Activated CD4-positive, alpha-beta T cell treated with anti-CD3 and anti-CD28 coated beads, Interleukin-2, Interleukin-6, amounts not matched to agents 100 ng/mL and 50 ng/mL, durations not matched to agents 16 hours and 8 hours (primary cell): ENCODE data around the gene GUCY2D.
"Not testable (repeated sequence)": the region's sequence is repeated elsewhere in the genome, so short reads cannot be mapped to it uniquely, and the experiment has no call there.

Experiments used
- DNase-seq: peaks from one replicate; pipeline ENCODE4 v3.0.0-alpha.2; 2020

GUCY2D gene

DNA sequence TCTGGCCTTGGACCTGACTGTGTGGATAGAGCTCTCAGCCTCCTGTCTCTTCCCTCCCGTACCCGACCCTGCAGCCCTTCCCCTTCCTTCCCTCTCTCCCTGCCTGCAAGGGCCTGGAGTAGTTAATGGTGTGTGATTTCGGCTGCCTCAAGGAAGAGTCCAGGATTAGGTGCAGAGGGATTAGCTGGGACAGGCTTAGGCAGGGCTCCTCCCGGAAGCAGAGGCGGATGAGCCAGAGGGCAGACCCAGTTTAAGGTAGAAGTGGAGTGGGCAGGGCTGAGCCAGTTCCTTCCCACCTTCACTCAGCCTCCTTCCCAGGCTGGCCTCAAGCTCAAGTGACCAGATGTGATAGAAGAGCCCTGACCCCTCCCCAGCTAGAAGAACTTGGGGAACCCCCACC is 16.8 kb downstream of the GUCY2D start:
- DNase-seq = no peak

DNA sequence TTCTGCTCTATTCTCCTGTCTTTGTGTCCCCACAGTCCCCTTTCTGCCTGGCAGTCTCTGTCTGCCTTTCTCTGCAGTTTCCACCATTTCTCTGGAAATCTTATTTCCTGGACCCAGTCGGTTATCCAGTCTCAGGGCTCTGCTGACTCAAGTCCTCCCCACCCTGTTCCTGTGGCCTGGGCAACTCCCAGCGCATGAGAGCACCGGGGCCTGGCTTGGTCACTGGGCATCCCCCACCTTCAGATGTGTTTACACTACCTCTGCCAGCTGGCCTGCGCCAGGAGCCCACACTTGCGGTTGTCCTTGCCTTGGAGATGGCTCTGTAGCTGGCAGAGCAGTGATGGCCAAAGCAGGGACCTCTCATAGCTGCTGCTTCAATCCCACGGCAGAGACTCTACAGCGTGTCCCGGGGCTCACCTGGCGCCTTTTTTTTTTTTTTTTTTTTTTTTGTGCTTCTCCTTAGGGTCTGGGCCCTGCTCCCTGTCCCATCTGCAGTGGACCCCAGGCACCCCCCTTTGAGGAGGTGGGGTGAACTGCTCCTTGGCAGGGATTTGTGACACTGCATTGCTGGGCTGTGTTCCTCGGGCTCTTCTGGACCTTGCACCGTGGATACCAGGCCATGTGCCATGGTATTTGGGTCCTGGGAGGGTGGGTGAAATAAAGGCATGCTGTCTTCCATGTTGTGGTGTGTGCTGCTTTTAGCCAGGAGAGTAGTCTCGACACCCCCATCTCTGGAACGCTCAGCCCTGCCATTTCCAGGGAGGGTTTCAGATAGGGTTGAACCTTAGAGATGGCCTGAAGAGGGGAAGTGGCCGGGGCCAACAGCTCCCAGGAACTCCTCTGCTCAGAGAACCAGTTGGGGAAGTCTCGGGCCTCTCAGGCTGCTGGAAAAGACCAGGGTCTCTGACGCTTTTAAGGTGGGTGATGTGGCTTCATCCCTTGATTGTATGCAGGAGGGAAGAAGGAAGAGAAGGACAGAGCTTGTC is 17.5 kb downstream of the GUCY2D start:
- no peak for DNase-seq

DNA sequence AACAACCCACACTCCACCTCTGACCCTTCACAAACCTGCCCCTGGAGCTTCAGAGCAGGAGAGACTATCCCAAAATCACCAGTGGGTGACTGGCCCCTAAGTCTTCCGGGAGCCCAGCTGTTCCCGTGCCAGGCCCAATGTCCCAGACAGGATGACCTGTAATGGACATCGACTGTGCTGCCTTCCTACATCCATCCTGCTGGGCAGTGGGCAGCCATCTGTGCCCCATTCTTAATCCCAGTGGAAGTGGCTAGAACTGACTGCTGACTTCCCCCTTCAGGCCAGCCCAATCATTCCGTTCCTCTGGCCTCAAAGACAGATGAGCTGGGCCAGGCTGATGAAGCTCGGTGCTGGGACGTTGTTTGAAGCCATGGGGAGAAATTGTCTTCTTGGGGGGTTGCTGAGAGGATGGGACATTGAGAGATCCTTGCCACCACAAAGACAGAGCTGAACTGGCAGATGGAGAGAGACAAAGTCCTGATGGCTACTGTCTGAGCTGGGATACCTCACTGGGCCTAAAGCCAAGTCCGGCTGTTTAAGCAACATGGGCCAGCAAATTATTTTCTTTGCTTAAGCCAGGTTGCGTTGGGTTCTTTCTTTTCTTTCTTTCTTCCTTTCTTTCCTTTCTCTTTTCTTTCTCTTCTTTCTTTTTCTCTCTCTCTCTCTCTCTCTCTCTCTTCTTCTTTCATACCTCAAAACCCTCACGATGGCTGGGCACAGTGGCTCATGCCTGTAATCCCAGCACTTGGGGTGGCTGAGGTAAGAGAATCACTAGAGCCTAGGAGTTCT is 18.6 kb downstream of the GUCY2D start:
- DNase-seq = no peak

DNA sequence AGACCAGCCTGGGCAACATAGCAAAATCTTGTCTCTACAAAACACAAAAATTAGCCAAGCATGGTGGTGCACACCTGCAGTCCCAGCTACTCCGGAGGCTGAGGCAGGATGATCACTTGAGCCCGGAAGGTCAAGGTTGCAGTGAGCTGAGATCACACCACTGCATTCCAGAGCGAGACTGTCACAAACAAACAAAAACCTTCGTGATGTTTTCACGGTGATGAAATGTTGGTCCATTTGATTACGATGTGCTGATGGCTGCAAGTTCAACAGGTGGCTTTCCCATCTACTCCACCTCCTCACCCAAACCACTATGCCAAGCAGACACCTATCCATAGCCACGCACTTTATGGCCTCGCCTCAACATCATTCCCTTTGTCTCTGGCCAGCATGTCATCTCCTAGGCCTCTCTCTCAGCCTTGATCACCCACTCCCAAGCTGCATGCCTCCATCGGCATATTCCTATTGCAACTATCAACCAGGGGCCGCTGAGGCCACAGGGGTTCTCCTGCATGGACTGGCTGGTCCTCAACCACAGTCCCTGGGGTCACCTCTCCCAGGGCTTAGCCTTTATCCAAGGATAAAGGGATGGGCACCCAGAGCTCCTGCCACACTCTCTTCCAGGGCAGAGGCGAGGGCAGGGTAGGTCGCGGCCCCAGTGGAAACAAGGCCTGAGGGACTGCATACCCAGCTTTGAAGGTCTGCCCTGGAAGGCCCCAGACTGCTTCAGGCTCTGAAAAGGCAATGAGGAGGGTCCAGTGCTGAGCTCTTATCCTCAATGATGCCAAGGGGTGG is 19.3 kb downstream of the GUCY2D start:
- no peak for DNase-seq

DNA sequence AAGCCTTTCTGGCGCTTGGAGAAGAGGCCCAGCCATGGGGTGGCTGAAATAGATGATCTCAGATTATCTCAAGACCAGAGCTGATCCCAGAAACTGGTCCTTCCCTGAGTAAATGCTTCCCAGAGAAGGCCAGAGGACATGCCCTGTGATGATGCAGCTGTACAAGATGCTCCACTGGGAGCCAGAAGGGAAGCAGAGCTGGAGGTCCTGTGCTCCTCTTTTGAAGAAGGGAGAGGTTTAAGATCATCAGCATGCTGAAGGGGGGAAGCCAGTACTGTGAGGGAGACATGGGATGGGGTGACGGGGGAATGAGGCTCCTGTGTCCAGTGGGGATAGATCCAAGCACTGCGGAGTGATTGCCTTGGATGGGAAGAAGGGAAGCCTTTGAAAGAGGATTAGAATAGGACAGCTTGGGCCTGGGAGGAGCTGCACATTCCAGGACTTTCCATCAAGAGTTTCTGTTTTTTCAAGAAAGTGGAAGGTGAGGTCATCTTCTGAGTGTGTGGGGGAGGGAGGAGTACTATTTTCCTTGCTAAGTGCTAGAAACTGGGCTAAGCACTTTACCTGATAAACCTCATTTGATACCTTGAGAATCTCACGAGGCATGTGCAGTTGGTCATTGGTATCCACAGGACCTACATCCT is 20.1 kb downstream of the GUCY2D start:
- no peak for DNase-seq

DNA sequence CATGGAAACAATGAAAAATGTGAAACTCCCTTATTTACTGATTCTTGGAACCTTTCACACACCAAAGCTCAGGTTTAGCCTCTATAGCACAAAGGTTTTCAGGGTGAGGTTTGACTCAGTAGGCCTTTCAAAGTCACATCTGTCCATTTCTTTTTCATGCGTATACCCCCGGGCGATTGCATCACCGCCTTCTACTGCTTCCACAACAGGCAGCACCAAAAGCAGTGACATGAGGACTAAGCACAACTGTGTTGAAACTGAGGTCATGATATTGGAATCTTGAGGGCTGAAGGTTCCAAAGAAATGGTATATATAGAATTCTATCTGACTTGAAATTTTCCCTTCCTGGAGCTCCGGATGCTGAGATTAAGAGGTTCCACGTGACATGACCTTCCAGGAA is 21.7 kb downstream of the GUCY2D start:
- DNase-seq = not testable (repeated sequence)

DNA sequence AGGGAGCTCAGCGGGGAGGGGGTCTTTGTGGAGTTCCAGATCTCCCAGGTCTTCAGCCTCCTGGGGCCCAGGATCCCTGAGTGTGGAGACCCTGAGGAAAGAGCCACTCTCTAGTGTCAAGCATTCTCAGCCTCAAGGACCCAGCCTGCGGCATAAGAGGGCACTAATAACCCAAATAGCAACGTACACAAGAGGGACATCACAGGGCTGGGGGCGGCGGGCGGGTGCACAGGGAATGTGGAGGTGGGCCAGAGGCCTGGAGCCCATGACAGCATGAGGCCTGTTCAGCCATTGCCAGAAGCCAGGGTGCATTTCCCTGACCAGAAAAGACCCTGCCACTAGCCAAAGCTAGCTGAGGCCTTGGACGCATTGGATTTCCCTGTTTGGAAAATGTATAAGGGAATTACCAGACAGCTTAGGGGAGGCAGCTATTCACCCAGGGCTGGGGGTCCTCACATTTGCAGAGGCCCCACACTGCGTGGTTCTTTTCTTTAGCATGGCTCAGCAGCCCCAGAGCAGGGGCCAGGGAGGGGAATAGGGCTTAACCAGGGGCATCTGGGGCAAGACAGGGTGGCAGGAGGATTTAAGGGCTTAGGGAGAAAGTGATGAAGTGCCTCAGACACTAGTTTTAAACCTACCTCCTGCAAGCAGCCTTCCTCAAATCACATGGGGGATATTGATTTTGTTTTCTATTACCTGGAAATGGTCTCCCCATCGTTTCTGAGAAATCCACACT is 22.9 kb downstream of the GUCY2D start:
- DNase-seq = no peak

DNA sequence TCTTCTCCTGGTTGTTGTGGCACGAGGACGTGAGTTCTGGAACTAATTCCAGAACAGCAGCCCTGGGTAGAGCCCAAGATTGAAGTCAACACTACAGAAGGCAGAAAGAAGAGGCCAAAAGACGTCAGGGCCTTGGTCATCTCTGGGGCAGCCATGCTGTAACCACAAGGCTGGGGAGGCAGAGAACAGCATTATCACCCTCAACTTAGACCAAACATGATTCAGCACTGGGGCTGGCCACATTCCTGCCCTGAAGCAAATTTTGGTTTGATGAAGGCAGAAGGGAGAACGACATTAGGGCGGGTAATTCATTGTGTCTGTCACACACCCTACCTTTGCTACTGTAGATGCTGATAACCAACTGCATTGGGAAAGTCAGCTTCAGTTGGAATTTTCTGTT is 26.7 kb downstream of the GUCY2D start:
- no peak for DNase-seq

DNA sequence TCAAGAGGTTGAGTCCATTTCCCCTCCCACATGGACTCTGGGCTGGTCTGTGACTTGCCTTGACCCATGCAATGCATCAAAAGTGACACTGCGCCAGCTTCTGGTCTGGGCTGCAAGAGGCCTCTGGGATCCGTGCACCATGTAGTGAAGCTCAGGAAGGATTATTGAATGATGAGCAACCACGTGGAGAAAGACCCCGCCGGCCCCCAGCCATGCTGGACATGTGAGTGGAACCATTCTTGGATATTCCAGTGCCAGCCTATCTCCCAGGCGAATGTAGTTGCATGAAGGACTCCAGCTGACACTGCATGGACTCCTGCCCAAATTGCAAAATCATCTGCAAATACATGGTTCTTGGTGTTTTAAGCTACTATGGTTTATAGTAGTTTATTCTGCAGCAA is 28.8 kb downstream of the GUCY2D start:
- no peak for DNase-seq

DNA sequence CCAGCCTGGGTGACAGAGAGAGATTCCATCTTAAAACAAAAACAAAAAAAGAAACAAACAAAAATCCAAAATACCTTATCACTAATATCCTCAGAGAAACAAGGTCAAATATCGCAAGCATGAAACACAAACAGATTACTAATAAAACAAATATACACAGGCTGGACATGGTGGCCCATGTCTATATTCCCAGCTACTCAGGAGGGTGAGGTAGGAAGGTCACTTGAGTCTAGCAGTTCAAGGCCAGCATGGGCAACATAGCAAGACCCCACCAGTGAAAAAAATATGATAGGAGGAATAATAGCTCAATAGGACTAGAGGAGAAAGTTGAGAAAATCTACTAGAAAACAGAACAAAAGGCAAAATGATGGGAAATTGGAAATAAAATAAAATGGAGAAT is 29.5 kb downstream of the GUCY2D start:
- DNase-seq = no peak

DNA sequence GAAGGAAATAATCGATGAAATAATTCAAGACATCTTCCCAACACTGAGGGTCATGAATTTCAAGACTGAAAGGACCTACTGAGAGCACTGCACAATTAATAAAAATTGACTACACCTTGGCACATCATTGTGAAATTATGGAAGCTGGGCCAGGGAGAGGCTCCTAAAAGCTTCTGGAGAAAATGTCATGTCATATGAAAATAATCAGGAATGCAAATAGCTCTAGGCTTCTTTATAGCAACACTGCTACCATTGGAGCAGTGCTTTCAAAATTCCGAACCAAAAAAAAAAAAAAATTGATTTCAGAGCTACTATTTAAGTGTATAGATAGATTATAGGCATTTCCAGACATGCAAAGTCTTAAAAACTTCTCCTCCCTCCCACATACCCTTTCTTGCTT is 30.0 kb downstream of the GUCY2D start:
- DNase-seq = no peak

DNA sequence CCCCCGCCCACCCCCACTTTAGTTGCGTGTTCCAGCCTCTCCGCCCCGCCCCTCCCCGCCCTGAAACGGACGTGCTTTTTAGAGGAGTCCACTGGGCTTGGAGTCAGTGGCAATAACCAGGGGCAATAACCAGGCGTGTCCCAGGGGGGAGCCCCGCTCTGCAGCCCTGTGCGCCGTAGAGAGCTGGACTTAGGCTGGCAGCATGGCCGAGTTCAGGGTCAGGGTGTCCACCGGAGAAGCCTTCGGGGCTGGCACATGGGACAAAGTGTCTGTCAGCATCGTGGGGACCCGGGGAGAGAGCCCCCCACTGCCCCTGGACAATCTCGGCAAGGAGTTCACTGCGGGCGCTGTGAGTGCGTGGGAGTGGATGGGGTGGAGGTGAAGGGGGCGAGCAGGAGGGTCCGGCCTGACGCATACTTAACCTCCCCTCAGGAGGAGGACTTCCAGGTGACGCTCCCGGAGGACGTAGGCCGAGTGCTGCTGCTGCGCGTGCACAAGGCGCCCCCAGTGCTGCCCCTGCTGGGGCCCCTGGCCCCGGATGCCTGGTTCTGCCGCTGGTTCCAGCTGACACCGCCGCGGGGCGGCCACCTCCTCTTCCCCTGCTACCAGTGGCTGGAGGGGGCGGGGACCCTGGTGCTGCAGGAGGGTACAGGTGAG is 36.7 kb downstream of the GUCY2D start, which contains the start of gene ALOX15B:
Gene ALOX15B, plus strand, starts transcription at position 106 of the 657 bp plus-strand sequence. Its CDS starts 97 bp downstream, at position 203.
- DNase-seq = no peak

DNA sequence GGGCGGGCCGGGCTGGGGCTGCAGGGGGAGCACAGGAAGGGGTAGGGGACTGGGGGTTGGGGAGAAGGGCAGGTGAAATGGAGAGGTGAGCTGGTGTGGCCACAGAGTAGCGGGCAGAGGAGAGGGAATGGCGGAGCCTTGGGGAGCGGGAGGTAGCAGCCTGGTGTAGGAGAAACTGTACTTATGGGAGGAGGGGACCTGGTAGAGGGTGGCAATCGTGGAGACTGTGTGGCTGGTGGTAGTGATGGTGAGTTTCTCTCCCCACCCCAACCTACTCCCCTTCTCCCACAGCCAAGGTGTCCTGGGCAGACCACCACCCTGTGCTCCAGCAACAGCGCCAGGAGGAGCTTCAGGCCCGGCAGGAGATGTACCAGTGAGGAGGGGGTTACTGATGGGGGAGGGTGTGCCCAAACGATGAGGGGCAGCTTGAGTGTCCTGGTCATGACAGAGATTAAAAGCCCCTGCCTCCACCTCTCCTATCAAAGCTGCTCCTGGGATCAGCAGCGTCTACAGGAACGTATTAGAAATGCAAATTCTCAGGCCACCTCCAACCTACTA is 37.3 kb downstream of the GUCY2D start:
- no peak for DNase-seq

DNA sequence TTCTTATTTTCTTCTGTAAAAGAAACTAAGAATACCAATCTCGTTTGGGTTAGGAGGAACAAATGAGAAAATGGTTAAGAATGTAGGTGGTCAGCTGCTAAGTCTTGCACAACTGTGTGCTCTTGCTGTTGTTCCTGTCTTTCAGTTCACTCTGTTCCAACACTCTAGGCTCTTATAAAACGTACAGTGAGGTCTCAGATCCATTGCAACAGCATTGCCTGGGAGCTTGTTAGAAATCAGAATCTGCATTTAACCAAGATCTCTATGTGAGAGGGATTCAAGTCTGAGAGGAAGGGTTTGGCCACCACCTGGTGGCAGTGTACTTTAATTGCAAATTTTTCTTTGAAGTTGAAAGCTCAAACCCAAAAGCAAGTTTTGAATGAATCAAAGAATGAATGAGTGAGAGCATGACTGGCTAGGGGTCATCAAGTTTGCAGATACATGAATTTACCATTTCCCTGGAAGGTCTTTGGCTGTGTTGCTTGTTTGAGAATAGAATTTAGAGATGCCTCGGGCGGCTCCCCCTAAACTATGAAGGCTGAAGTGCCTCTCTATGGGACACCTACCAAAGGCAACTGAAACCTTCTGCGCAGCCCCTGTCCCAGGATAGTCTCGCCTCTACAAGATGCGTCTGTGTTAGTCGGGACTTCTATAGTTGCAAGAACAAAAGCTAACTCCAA is 39.0 kb downstream of the GUCY2D start:
- peak; percentile 58 for DNase-seq

DNA sequence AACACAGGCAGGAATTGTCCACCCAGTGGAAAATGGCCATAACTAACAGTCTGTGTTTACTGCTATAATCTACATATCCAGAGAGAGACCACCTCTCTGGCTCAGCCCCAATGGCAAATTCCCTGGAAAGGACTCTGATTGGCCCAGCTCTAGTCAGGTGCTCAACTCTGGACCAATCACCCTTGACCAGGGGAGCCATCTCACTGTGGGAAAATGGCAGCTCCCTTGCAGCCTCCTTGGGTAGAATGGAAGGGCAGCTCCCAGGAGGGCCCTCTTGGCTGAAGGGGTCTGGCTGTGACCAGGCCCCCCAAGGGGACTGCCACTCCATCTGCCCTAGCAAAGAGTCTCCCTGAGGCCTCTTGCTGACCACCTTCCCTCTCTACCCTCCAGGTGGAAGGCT is 39.6 kb downstream of the GUCY2D start:
- DNase-seq = no peak

DNA sequence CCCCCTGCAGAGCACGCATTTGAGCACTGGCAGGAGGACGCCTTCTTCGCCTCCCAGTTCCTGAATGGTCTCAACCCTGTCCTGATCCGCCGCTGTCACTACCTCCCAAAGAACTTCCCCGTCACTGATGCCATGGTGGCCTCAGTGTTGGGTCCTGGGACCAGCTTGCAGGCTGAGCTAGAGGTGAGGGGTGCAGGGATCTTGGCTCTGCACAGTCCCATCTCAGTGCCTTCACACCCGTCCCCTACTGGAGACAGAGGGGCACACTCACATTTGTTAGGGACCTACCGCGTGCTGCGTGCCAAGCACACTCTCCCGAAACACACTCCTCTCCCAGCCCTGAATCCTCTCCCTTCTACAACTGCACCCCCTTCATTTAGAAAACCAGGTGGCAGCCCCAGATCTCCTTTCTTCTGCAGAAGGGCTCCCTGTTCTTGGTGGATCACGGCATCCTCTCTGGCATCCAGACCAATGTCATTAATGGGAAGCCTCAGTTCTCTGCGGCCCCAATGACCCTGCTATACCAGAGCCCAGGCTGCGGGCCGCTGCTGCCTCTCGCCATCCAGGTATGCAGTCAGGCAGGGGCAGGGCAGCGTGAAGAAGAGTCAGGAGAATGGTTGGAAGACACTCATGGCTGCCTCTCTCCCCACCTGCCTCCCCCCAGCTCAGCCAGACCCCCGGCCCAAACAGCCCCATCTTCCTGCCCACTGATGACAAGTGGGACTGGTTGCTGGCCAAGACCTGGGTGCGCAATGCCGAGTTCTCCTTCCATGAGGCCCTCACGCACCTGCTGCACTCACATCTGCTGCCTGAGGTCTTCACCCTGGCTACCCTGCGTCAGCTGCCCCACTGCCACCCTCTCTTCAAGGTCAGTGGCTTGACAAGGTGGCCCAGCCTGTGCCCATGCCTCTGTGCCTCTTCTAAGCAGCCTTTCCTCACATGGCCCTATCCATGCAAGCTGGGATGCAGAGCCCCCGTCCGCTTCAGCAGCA is 42.7 kb downstream of the GUCY2D start:
- no peak for DNase-seq

DNA sequence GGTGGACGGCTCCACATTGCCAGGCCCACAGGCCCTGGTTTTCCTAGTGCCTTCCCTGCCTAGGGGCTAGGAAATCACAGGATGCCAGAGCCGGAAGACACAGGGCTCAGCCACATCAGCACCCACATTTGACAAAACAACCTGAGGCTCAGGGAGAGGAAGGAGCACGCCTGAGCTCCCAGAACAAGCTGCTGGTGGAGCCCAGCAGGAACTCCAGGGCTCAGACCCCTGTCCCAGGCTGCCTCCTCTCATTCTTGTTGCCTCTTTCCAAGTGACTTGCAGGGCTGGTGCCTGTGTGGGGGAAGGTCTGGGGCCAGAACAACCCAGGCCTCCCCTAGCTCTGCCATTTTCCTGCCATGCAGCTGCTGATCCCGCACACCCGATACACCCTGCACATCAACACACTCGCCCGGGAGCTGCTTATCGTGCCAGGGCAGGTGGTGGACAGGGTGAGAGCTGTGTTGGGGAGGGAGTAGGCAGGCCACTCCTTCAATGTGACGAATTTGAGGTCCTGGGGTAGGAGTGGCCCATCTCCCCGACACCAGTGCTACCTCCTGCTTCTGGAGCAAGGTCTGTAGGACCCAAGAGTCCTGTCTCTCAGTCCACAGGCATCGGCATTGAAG is 44.0 kb downstream of the GUCY2D start:
- DNase-seq = no peak
